ENCODE results near the gene ADRM1. TPM values are rescaled to one million over a fixed set of nuclear protein-coding genes. Genes with fewer than 3 reads are reported as not detected.

Gene ADRM1, protein sequence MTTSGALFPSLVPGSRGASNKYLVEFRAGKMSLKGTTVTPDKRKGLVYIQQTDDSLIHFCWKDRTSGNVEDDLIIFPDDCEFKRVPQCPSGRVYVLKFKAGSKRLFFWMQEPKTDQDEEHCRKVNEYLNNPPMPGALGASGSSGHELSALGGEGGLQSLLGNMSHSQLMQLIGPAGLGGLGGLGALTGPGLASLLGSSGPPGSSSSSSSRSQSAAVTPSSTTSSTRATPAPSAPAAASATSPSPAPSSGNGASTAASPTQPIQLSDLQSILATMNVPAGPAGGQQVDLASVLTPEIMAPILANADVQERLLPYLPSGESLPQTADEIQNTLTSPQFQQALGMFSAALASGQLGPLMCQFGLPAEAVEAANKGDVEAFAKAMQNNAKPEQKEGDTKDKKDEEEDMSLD
- total RNA-seq, result 100 to 1,000 TPM; 154 TPM

DNA sequence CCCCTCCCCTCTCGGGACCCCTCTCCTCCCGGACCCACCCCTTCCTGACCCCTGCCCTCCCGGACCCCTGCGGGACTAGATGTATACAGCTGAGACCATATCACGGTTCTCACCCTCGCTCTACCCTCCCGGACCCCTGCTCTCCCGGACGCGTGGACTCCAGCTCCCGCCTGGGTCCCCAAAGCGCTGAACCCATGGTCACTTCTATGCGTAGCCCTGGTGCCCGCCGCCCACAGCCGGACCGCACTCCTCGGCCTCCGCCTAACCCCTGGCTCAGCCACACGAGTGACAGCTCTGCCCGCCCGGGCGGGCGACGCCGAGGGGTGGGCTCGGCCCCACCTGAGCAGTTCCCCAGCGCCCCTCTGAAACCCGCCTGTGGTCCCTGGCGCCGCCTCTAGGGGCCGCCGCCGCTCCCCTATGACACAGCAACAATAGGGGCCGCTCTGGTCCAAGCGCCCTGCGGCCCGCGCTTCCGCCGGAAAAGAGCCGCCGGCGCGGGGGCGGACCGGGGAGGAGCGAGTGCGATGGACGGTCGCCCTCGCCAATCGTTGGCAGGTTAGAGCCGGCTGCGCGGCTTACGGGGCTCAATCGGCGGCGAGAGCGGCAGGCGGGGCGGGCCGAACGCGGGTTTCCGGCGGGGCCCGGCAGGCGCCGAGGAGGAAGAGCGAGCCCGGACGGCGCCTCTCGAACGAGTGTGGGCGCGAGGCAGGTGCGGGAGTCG lies at the start of gene ADRM1:
TSS of gene ADRM1 (plus strand) at position 657 of the 721 bp plus-strand sequence. CDS start 572 bp downstream, outside the sequence.
- ChIA-PET POLR2A (interaction anchor here (0.6 to 1.1 kb wide), 4 partner anchors 84 to 236 kb away, joined by 3 to 8 read pairs (median 3); partner anchors contain the start of gene RPS21), CTCF (interaction anchor here (0.8 to 1.8 kb wide), 7 partner anchors 42 to 437 kb away, joined by 3 to 7 read pairs (median 3); partner anchors contain the start of gene RPS21)

DNA sequence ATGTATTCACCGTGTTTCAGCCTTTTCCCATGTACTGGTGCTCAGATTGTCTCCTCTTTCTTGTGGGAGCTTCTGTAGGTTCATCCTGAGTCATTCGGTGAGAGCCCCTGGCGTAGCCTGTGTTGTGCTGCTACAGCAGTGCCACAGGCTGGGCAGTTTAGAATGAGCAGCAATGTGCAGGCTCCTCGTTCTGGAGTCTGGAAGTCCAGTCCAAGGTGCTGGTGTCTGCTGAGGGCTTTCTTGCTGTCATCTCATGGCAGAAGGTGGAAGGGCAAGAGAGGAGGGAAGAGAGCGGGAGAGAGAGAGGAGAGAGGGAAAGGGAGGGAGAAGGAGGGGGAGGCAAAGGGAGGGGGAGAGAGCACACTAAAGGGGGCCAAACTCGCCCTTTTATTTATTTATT lies 49.4 kb upstream of the ADRM1 start:
- POLR2A ChIA-PET, result no interaction called here
- CTCF ChIA-PET, result no interaction called here

DNA sequence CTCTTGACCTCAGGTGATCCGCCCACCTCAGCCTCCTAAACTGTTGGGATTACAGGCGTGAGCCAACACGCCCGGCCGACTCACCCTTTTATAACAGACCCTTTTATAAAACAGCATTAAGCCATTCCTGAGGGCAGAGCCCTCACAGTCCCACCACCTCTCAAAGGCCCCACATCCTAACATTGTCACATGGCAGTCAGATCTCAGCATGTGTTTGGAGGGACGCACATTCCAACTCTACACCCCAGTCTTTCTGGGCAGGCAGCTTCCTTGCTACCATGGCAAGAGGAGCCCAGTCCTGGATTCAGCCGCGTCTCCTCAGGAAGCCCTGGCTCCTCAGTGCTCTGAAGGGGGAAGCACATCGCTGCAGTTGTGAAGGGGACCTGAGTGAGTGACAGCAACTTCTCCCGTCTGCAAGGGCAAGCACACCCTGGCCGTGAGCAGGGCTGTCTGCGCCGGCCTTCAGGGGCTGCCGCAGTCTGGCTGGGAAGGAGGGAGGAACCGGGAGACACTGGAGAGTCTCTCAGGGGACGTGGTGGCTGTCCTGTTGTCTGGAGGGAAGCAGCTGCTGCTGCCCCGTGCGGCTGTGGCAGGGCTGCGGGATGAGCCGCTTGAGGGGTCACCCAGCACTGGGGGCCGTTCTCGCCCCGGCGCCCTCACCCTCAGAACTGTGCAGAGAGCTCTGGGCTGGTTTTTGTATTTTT lies 48.6 kb upstream of the ADRM1 start:
- CTCF ChIA-PET, result no interaction called here
- POLR2A ChIA-PET, result no interaction called here

- POLR2A ChIA-PET, result no interaction called here
- CTCF ChIA-PET, result no interaction called here
These were observed 46.8 kb upstream of the ADRM1 start for GRCh38 chr20:62255976-62256375.

- POLR2A ChIA-PET, result no interaction called here
- CTCF ChIA-PET, result no interaction called here
These were observed 44.1 kb upstream of the ADRM1 start for GRCh38 chr20:62258499-62259293.

GRCh38 chr20:62259294-62259565 lies 43.6 kb upstream of the ADRM1 start:
- ChIA-PET POLR2A (no interaction called here), CTCF (no interaction called here)

- CTCF ChIA-PET, result no interaction called here
- POLR2A ChIA-PET, result no interaction called here
These were observed 40.7 kb upstream of the ADRM1 start for GRCh38 chr20:62262064-62262463.

GRCh38 chr20:62263396-62263795 lies 39.4 kb upstream of the ADRM1 start:
- POLR2A ChIA-PET, result no interaction called here
- CTCF ChIA-PET, result no interaction called here

- CTCF ChIA-PET, result no interaction called here
- POLR2A ChIA-PET, result no interaction called here
These were observed 37.4 kb upstream of the ADRM1 start for GRCh38 chr20:62265365-62265764.

- ChIA-PET CTCF (no interaction called here), POLR2A (no interaction called here)
These were observed 36.5 kb upstream of the ADRM1 start for GRCh38 chr20:62266340-62266739.

GRCh38 chr20:62266851-62267250 lies 35.9 kb upstream of the ADRM1 start:
- POLR2A ChIA-PET, result no interaction called here
- CTCF ChIA-PET, result no interaction called here

DNA sequence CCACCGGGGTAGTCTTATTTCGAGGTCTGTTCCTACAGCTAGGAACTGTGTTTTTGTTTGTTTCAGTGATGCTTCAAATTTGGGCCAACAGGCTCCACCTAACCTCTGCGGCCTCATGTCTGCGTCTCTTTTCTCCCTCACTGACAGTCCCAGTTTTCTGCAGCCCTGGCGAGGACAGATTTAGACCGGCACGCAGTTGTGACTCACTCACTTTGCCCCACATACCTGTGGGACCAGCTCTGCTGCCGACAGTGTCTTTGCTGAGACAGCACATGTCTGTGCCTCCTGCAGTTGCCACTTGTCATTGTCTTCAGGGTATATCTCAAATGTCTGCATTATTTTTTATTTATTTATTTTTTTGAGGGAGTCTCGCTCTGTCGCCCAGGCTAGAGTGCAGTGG lies 35.3 kb upstream of the ADRM1 start:
- CTCF ChIA-PET, result no interaction called here

GRCh38 chr20:62268228-62268900 lies 34.4 kb upstream of the ADRM1 start:
- POLR2A ChIA-PET, result no interaction called here
- CTCF ChIA-PET, result no interaction called here

More for the DNA sequence above, 35.3 kb upstream of the ADRM1 start:
- POLR2A ChIA-PET, result no interaction called here

- ChIA-PET CTCF (no interaction called here), POLR2A (no interaction called here)
These were observed 33.4 kb upstream of the ADRM1 start for GRCh38 chr20:62269378-62269777.

DNA sequence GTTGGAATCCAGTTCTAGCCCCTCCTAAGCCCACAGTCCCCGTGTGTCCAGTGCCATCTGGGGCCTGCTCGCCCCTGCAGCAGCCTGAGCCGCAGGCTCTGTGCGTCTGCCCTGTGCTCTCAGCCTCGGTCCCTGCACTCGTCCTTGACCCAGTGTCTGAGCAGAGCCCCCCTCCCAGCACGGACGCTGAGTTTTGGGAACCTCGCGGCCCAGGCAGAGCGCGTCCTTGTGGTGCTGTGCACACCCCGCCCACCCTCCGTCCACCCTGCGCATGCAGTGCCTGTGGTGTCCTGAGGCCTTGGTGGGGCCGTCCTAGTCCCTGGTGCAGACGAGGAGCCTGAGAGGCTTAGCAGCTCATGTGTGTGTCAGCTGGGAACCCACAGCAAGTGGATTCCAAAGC lies 32.9 kb upstream of the ADRM1 start:
- CTCF ChIA-PET, result no interaction called here
- POLR2A ChIA-PET, result no interaction called here

- ChIA-PET POLR2A (no interaction called here), CTCF (no interaction called here)
These were observed 30.6 kb upstream of the ADRM1 start for GRCh38 chr20:62272200-62272599.

- ChIA-PET CTCF (no interaction called here), POLR2A (no interaction called here)
These were observed 29.4 kb upstream of the ADRM1 start for GRCh38 chr20:62273416-62273815.

- ChIA-PET POLR2A (no interaction called here), CTCF (no interaction called here)
These were observed 28.4 kb upstream of the ADRM1 start for GRCh38 chr20:62274332-62274950.

DNA sequence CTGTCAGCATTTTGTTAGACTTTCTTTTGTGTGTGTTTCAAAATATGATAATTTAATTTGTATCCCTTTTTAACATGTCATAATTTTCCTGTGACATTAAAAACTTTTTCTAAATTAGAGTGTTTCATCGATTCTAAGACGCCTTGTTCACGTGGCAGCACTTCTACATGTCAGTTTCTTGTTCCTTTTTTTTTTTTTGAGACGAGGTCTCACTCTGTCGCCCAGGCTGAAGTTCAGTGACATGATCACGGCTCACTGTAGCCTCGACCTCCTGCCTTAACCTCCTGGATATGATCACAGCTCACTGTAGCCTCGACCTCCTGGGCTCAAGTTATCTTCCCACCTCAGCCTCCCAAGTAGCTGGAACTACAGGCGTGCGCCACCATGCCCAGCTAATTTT lies 27.6 kb upstream of the ADRM1 start:
- CTCF ChIA-PET, result no interaction called here
- POLR2A ChIA-PET, result no interaction called here

Data from activated CD8-positive, alpha-beta memory T cell treated with anti-CD3 and anti-CD28 coated beads for 36 hours (primary cell).